Osteocyte (in vitro differentiated cells): Measurements from ENCODE around the gene MICALL1. TPM values are rescaled to one million over a fixed set of nuclear protein-coding genes. Genes with fewer than 3 reads are reported as not detected.
A peak's percentile ranks its signal among the peaks of the same experiment; 100 is the strongest.

Source experiments
- DNase-seq: peaks from one replicate; pipeline ENCODE4 v3.0.0; 2021; ENCODE audit warnings: mixed read lengths; ENCODE audit not compliant: unreplicated experiment; ENCODE audit errors: extremely low spot score
- H3K27ac Mint-ChIP-seq: one replicate; pipeline ENCODE4 v1.8.0; 2021; ENCODE audit warnings: mild to moderate bottlenecking, mixed read lengths; ENCODE audit not compliant: unreplicated experiment
- H3K27me3 Mint-ChIP-seq: one replicate; pipeline ENCODE4 v1.8.0; 2021; ENCODE audit warnings: mixed read lengths; ENCODE audit not compliant: unreplicated experiment
- H3K36me3 Mint-ChIP-seq: one replicate; pipeline ENCODE4 v1.8.0; 2021; ENCODE audit warnings: mixed read lengths; ENCODE audit not compliant: unreplicated experiment
- H3K4me1 Mint-ChIP-seq: one replicate; pipeline ENCODE4 v1.8.0; 2021; ENCODE audit warnings: mixed read lengths; ENCODE audit not compliant: unreplicated experiment
- H3K4me3 Mint-ChIP-seq: one replicate; pipeline ENCODE4 v1.8.0; 2021; ENCODE audit warnings: mild to moderate bottlenecking, moderate library complexity, mixed read lengths; ENCODE audit not compliant: unreplicated experiment
- H3K9me3 Mint-ChIP-seq: one replicate; pipeline ENCODE4 v1.8.0; 2021; ENCODE audit warnings: mixed read lengths; ENCODE audit not compliant: unreplicated experiment
- total RNA-seq: library from RNA; stranded (reverse); gene quantifications from 2 replicates; pipeline ENCODE4 v1.2.1, GENCODE V29; 2021
- TF ChIP-seq, protein P1 (sequence below): fragments of 200-600 bp; sonication (generic); IDR thresholded peaks from 2 replicates; pipeline ENCODE4 v1.5.0; 2021; ENCODE audit warnings: antibody characterized with exemption, mild to moderate bottlenecking, moderate library complexity

The MICALL1 gene
- total RNA-seq, 1 donor from 2014 or later: 51.2 TPM

DNA sequence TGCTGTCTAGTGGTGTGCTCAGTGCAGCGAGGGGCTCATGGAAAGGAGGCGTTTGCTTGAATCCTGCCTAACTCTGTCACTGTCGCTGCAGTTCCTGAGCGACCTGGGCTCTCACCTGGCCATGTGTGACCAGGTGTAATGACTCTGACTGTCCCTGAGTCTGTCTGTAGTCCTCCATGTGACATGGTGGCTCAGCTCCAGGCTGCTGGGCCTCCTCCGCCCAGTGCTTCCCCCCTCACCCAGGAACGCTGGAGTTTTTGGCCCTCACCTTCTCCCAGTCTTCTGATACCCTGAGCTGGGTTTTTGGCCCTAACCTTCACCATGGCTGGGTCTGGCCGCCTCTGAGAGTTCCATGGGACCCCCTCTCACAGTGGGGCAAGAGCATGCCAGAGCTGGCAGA is 20.3 kb downstream of the MICALL1 start:
- Mint-ChIP-seq H3K9me3 (no peaks in the 10 kb centered on the region), H3K4me1 (peaks cover 11% of the 10 kb centered on the region), H3K4me3 (no peak overlapping the region), H3K27me3 (no peaks in the 10 kb centered on the region), H3K36me3 (peaks cover 18% of the 10 kb centered on the region), H3K27ac (no peak overlapping the region)
- no peak for DNase-seq
- TF ChIP-seq, protein P1, sequence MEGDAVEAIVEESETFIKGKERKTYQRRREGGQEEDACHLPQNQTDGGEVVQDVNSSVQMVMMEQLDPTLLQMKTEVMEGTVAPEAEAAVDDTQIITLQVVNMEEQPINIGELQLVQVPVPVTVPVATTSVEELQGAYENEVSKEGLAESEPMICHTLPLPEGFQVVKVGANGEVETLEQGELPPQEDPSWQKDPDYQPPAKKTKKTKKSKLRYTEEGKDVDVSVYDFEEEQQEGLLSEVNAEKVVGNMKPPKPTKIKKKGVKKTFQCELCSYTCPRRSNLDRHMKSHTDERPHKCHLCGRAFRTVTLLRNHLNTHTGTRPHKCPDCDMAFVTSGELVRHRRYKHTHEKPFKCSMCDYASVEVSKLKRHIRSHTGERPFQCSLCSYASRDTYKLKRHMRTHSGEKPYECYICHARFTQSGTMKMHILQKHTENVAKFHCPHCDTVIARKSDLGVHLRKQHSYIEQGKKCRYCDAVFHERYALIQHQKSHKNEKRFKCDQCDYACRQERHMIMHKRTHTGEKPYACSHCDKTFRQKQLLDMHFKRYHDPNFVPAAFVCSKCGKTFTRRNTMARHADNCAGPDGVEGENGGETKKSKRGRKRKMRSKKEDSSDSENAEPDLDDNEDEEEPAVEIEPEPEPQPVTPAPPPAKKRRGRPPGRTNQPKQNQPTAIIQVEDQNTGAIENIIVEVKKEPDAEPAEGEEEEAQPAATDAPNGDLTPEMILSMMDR: no peak

GRCh38 chr22:37926771-37927636 is 20.9 kb downstream of the MICALL1 start:
- no peaks in the 10 kb centered on the region for H3K9me3 Mint-ChIP-seq
- TF ChIP-seq, protein P1: no peak
- no peaks in the 10 kb centered on the region for H3K27me3 Mint-ChIP-seq
- no peak for DNase-seq
- H3K4me1 Mint-ChIP-seq: peaks cover 16% of the 10 kb centered on the region
- H3K4me3 Mint-ChIP-seq: no peak overlapping the region
- H3K36me3 Mint-ChIP-seq: peaks cover 18% of the 10 kb centered on the region
- H3K27ac Mint-ChIP-seq: no peak overlapping the region

- Mint-ChIP-seq H3K4me1 (peaks cover 17% of the 10 kb centered on the region), H3K27me3 (no peaks in the 10 kb centered on the region), H3K4me3 (no peak overlapping the region), H3K27ac (no peak overlapping the region), H3K36me3 (peaks cover 18% of the 10 kb centered on the region), H3K9me3 (no peaks in the 10 kb centered on the region)
- TF ChIP-seq, protein P1: no peak
- no peak for DNase-seq
These were observed 21.5 kb downstream of the MICALL1 start for GRCh38 chr22:37927637-37927936.

GRCh38 chr22:37929390-37929789 is 23.3 kb downstream of the MICALL1 start:
- H3K27me3 Mint-ChIP-seq: no peaks in the 10 kb centered on the region
- no peak for DNase-seq
- no peak overlapping the region for H3K27ac Mint-ChIP-seq
- no peaks in the 10 kb centered on the region for H3K9me3 Mint-ChIP-seq
- no peak overlapping the region for H3K4me3 Mint-ChIP-seq
- TF ChIP-seq, protein P1: no peak
- H3K36me3 Mint-ChIP-seq: peaks cover 22% of the 10 kb centered on the region
- H3K4me1 Mint-ChIP-seq: peaks cover 35% of the 10 kb centered on the region

DNA sequence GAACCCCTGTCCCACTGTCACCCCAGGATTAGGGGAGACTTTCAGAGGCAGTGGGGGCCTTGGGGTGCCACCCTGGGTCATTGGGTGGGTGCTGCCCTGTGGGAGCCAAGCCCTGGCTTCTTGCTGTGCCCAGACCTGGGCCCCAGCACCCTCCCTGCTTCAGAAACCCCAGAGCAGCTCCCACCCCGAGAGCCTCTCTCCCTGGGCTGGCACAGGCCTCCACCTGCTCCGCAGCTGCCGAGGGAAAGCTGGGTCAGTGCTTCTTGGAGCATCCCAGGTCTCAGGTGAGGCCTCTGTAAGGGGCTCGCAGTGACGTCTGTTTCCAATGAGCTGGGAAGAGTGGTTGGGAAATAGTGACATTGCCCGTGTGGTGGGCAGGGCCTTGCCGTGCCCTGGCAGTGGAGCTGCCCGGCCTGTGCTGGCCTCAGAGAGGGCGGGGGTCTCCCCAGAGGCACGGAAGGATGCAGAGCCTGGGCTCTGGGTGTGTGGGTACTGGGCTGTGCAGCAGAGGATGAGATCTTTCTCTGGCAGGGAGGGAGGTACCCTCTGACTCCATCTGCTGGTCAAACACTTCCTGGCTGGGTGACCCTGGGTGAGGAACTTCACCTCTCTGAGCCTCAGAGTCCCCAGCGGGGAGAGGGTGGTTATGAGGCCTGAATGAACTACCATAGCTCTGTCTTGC is 24.3 kb downstream of the MICALL1 start:
- H3K4me3 Mint-ChIP-seq: no peak overlapping the region
- no peak for DNase-seq
- H3K27ac Mint-ChIP-seq: peak overlapping the region; percentile 61
- H3K36me3 Mint-ChIP-seq: peaks cover 22% of the 10 kb centered on the region
- H3K27me3 Mint-ChIP-seq: no peaks in the 10 kb centered on the region
- H3K4me1 Mint-ChIP-seq: peaks cover 35% of the 10 kb centered on the region
- no peaks in the 10 kb centered on the region for H3K9me3 Mint-ChIP-seq
- TF ChIP-seq, protein P1: peak; percentile 60
